ENCODE measurements around the gene PDE8B.

DNA sequence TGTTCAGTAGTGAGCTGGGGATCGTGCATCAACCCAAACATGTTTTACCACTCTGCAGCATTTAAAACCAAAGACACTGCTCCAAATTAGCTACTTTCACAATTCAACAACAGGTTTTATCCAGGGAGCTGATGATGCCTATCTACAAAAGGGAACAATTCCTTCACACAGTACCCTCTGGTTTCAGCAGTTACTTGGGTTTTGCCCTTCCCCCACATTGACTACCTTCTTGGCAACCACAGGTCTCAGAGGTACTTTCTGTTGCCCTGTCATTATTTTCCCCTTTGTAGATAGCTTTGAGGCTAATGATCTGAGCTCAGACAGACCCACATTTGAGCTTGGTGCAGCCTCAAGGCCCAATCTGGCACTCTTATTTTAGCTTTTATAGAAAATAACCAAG, 185.5 kb downstream of the PDE8B start:
- TF ChIP-seq POLR2AphosphoS5 (IDR thresholded peaks at IDR 0.05; ENCODE audit: low read depth, low read length) (no peak), POLR2A (IDR thresholded peaks at IDR 0.05; ENCODE audit: low read depth, low read length) (no peak), TAF1 (IDR thresholded peaks at IDR 0.05; ENCODE audit: low read depth, low read length) (no peak), POU2F2 (IDR thresholded peaks at IDR 0.05; ENCODE audit: low read depth, low read length) (no peak), SPI1 (IDR thresholded peaks at IDR 0.05; ENCODE audit: low read depth, low read length) (no peak)

All from GM12891 (cell line).